IMR-90 (cell line): ENCODE measurements around the gene FAM168A. TPM values are rescaled to one million over a fixed set of nuclear protein-coding genes. Genes with fewer than 3 reads are reported as not detected.

Source experiments
- ATAC-seq: fragments of 200-7000 bp; cut with Tn5 transposase; 2 replicates; pipeline ENCODE4 v1.9.1; 2020; ENCODE audit warnings: low read depth, mild to moderate bottlenecking, moderate library complexity
- BruUV-seq: library from RNA; stranded (reverse); fragments of 400-500 nt; replicated peaks from 2 replicates; lab custom pipeline; 2021; lab: Mats Ljungman, UMichigan
- CTCF ChIA-PET: fragments of 300-600 bp; formaldehyde crosslinking; extraction: SDS; loops from one replicate; lab custom pipeline; 2021; ENCODE audit warnings: antibody characterized with exemption; lab: Yijun Ruan, JAX
- POLR2A ChIA-PET: fragments of 300-600 bp; sonication (Branson Sonifier 250); formaldehyde crosslinking; loops from one replicate; lab custom pipeline; 2022; ENCODE audit warnings: antibody characterized with exemption; ENCODE audit not compliant: unreplicated experiment; lab: Charles Lee
- DNase-seq: peaks from one replicate; pipeline ENCODE4 v3.0.0; 2013
- H2AFZ ChIP-seq: replicated peaks from 2 replicates; pipeline ENCODE3; 2013; ENCODE audit warnings: low read length, mild to moderate bottlenecking; ENCODE audit not compliant: poor library complexity
- H2AK5ac ChIP-seq: 2 replicates; pipeline ENCODE4 v1.6.1; 2013; ENCODE audit warnings: low read depth, low read length, inconsistent platforms
- H2AK9ac ChIP-seq: replicated peaks from 2 replicates; pipeline ENCODE3; 2013; ENCODE audit warnings: mild to moderate bottlenecking, low read depth, low read length, moderate library complexity; ENCODE audit not compliant: poor library complexity
- H2BK120ac ChIP-seq: 2 replicates; pipeline ENCODE4 v1.6.1; 2013; ENCODE audit warnings: low read depth, low read length, inconsistent platforms
- H2BK15ac ChIP-seq: 3 replicates; pipeline ENCODE4 v1.6.1; 2013; ENCODE audit warnings: low read depth, low read length, inconsistent platforms
- H2BK20ac ChIP-seq: 2 replicates; pipeline ENCODE4 v1.6.1; 2013; ENCODE audit warnings: low read depth, mild to moderate bottlenecking, inconsistent platforms, low read length, moderate library complexity
- H2BK5ac ChIP-seq: 2 replicates; pipeline ENCODE4 v1.6.1; 2013; ENCODE audit warnings: mild to moderate bottlenecking, low read depth, low read length, inconsistent platforms; ENCODE audit not compliant: poor library complexity, severe bottlenecking
- H3K14ac ChIP-seq: replicated peaks from 2 replicates; pipeline ENCODE4 v1.6.1; 2013; ENCODE audit warnings: low read depth, low read length, inconsistent platforms
- H3K18ac ChIP-seq: 2 replicates; pipeline ENCODE4 v1.6.1; 2013; ENCODE audit warnings: low read depth, low read length, control low read depth
- H3K23ac ChIP-seq: 2 replicates; pipeline ENCODE4 v1.6.1; 2013; ENCODE audit warnings: low read depth, low read length, inconsistent platforms
- H3K27ac ChIP-seq: 2 replicates; pipeline ENCODE4 v1.5.1; 2013; ENCODE audit warnings: mild to moderate bottlenecking, control low read depth, low read length; ENCODE audit not compliant: insufficient read depth
- H3K27me3 ChIP-seq: 2 replicates; pipeline ENCODE4 v1.6.1; 2013; ENCODE audit warnings: low read length; ENCODE audit not compliant: control insufficient read depth, insufficient read depth
- H3K36me3 ChIP-seq: 2 replicates; pipeline ENCODE4 v1.6.1; 2013; ENCODE audit warnings: low read length, mixed read lengths; ENCODE audit not compliant: control insufficient read depth, insufficient read depth
- H3K4ac ChIP-seq: 2 replicates; pipeline ENCODE4 v1.6.1; 2013; ENCODE audit warnings: low read depth, low read length, inconsistent platforms
- H3K4me1 ChIP-seq: 2 replicates; pipeline ENCODE4 v1.6.1; 2013; ENCODE audit warnings: low read length, mixed read lengths; ENCODE audit not compliant: control insufficient read depth, insufficient read depth
- H3K4me2 ChIP-seq: 2 replicates; pipeline ENCODE4 v1.6.1; 2013; ENCODE audit warnings: low read depth, mild to moderate bottlenecking, control low read depth, low read length, moderate library complexity
- H3K4me3 ChIP-seq: 2 replicates; pipeline ENCODE4 v1.5.1; 2013; ENCODE audit warnings: low read depth, mild to moderate bottlenecking, control low read depth, low read length, moderate library complexity; ENCODE audit not compliant: insufficient read depth
- H3K56ac ChIP-seq: 2 replicates; pipeline ENCODE4 v1.6.1; 2013; ENCODE audit warnings: low read length, inconsistent platforms; ENCODE audit not compliant: insufficient read depth; ENCODE audit errors: extremely low read depth
- H3K79me1 ChIP-seq, 2 experiments: 2 replicates each; pipeline ENCODE4 v1.6.1; 2013; ENCODE audit warnings: low read length in 2 of 2, inconsistent platforms in 1 of 2, low read depth in 1 of 2
- H3K9ac ChIP-seq: 2 replicates; pipeline ENCODE4 v1.6.1; 2013; ENCODE audit warnings: low read depth, low read length, control low read depth
- H3K9me1 ChIP-seq: 2 replicates; pipeline ENCODE4 v1.6.1; 2013; ENCODE audit warnings: low read length, inconsistent platforms; ENCODE audit not compliant: insufficient read depth
- H3K9me3 ChIP-seq: 2 replicates; pipeline ENCODE4 v1.6.1; 2013; ENCODE audit warnings: low read length; ENCODE audit not compliant: control insufficient read depth, insufficient read depth
- H4K20me1 ChIP-seq: 2 replicates; pipeline ENCODE4 v1.6.1; 2013; ENCODE audit warnings: low read length, inconsistent platforms; ENCODE audit not compliant: insufficient read depth
- H4K5ac ChIP-seq: 2 replicates; pipeline ENCODE4 v1.6.1; 2013; ENCODE audit warnings: mild to moderate bottlenecking, low read depth, low read length, control low read depth
- H4K8ac ChIP-seq, 2 experiments: 2 replicates each; pipeline ENCODE4 v1.6.1; 2013; ENCODE audit warnings: low read depth in 2 of 2, low read length in 2 of 2, control low read depth in 1 of 2, inconsistent platforms in 1 of 2
- H4K91ac ChIP-seq: 2 replicates; pipeline ENCODE4 v1.6.1; 2013; ENCODE audit warnings: low read depth, low read length, inconsistent platforms; ENCODE audit not compliant: insufficient read depth
- BHLHE40 ChIP-seq: fragments of 150-350 bp; IDR thresholded peaks from 2 replicates; pipeline ENCODE4 v1.6.1; 2016; ENCODE audit warnings: mild to moderate bottlenecking, low read depth, low read length
- CEBPB ChIP-seq: IDR thresholded peaks from 2 replicates; pipeline ENCODE4 v1.6.1; 2012; ENCODE audit warnings: low read depth, low read length, improper control_type of control experiment
- CHD1 ChIP-seq: IDR thresholded peaks from 2 replicates; pipeline ENCODE4 v1.6.1; 2012; ENCODE audit warnings: low read depth, low read length, improper control_type of control experiment
- CTCF ChIP-seq: conservative IDR thresholded peaks from 2 replicates; pipeline ENCODE4 v1.5.1; 2012; ENCODE audit warnings: mild to moderate bottlenecking, low read depth, low read length, improper control_type of control experiment
- ELK1 ChIP-seq: fragments of 150-350 bp; IDR thresholded peaks from 2 replicates; pipeline ENCODE4 v1.6.1; 2016; ENCODE audit warnings: low read depth, mild to moderate bottlenecking, low read length, moderate library complexity, borderline replicate concordance
- FOS ChIP-seq: fragments of 150-350 bp; IDR thresholded peaks from 2 replicates; pipeline ENCODE4 v1.6.1; 2016; ENCODE audit warnings: low read depth, low read length
- MAFK ChIP-seq: IDR thresholded peaks from 2 replicates; pipeline ENCODE4 v1.6.1; 2012; ENCODE audit warnings: low read depth, low read length, improper control_type of control experiment
- MAZ ChIP-seq: IDR thresholded peaks from 2 replicates; pipeline ENCODE4 v1.6.1; 2012; ENCODE audit warnings: low read depth, mild to moderate bottlenecking, low read length, improper control_type of control experiment, moderate library complexity, borderline replicate concordance
- MXI1 ChIP-seq: IDR thresholded peaks from 2 replicates; pipeline ENCODE4 v1.6.1; 2012; ENCODE audit warnings: low read depth, mild to moderate bottlenecking, low read length, moderate library complexity, borderline replicate concordance
- NFE2L2 ChIP-seq: fragments of 150-350 bp; IDR thresholded peaks from 2 replicates; pipeline ENCODE4 v1.6.1; 2016; ENCODE audit warnings: low read depth, mild to moderate bottlenecking, low read length
- POLR2A ChIP-seq: IDR thresholded peaks from 2 replicates; pipeline ENCODE4 v1.6.1; 2012; ENCODE audit warnings: mild to moderate bottlenecking, low read depth, low read length
- RAD21 ChIP-seq: IDR thresholded peaks from 2 replicates; pipeline ENCODE4 v1.6.1; 2012; ENCODE audit warnings: low read length, improper control_type of control experiment
- RCOR1 ChIP-seq: IDR thresholded peaks from 2 replicates; pipeline ENCODE4 v1.6.1; 2012; ENCODE audit warnings: mild to moderate bottlenecking, low read length, improper control_type of control experiment; ENCODE audit not compliant: insufficient replicate concordance
- RFX5 ChIP-seq: IDR thresholded peaks from 2 replicates; pipeline ENCODE4 v1.8.0; 2012; ENCODE audit warnings: low read depth, mild to moderate bottlenecking, low read length, moderate library complexity
- SMC3 ChIP-seq: fragments of 150-350 bp; IDR thresholded peaks from 2 replicates; pipeline ENCODE4 v1.6.1; 2016; ENCODE audit warnings: low read depth, mild to moderate bottlenecking, antibody characterized with exemption, low read length, moderate library complexity
- USF2 ChIP-seq: fragments of 150-350 bp; IDR thresholded peaks from 2 replicates; pipeline ENCODE4 v1.6.1; 2017; ENCODE audit warnings: mild to moderate bottlenecking, antibody characterized with exemption, low read length, low read depth
- WGBS, 2 experiments: methylation state at CpG; one replicate each; pipeline versions ENCODE4 v1.1.5 to v1.1.7; 2013; ENCODE audit warnings: missing lambda C conversion rate in 2 of 2; ENCODE audit not compliant: insufficient read length in 1 of 2; ENCODE audit errors: extremely low coverage in 2 of 2; 5-methylcytosine and 5-hydroxymethylcytosine counted together
- dilution Hi-C: fragments of 300-500 bp; cut with HindIII; formaldehyde crosslinking; loops from one replicate; pipeline ENCODE4 v1.14.3; 2018; ENCODE audit warnings: low sequenced_read_pairs; ENCODE audit not compliant: unreplicated experiment
- in situ Hi-C: fragments of 300-500 bp; cut with MboI; formaldehyde crosslinking; loops from 3 replicates; pipeline ENCODE4 v1.14.3; 2019; ENCODE audit warnings: low sequenced_read_pairs, inconsistent platforms, mixed read lengths
- intact Hi-C: fragments of 100-400 bp; cut with micrococcal nuclease; formaldehyde crosslinking; loops from 2 replicates; pipeline ENCODE4 v1.10.0; 2022
- polyA plus RNA-seq, 3 experiments: library from polyadenylated mRNA; depleted of rRNA; stranded (reverse); fragments of >200 nt; gene quantifications; 2 replicates each; pipeline ENCODE4 v1.2.3, GENCODE V29; 2012; ENCODE audit warnings: low replicate concordance in 1 of 3
- total RNA-seq: library from RNA; depleted of rRNA; stranded (reverse); fragments of >200 nt; gene quantifications from 2 replicates; pipeline ENCODE4 v1.2.3, GENCODE V29; 2012

FAM168A gene
- total and polyA plus RNA-seq, 2 of the 4 experiments (the other 2 are of a cell fraction), result 13.1 to 22.8 TPM

GRCh38 chr11:73452726-73453125 is 145.2 kb downstream of the FAM168A start:
- Histone ChIP-seq H3K4ac (no peak overlapping the region), H3K4me2 (no peak overlapping the region), H4K20me1 (no peaks in the 10 kb centered on the region), H3K4me1 (no peaks in the 10 kb centered on the region), H3K79me1 (peaks cover 4% of the 10 kb centered on the region in 2 experiments; a peak in 2 of 4 replicates), H2BK120ac (no peak overlapping the region), H2BK20ac (no peak overlapping the region), H3K14ac (no peak overlapping the region), H3K9me3 (no peaks in the 10 kb centered on the region), H3K56ac (no peak overlapping the region), H3K4me3 (no peak overlapping the region), H2BK15ac (no peak overlapping the region), H2AFZ (no peak overlapping the region), H3K9ac (no peak overlapping the region), H2AK5ac (no peak overlapping the region), H3K9me1 (peaks cover 5% of the 10 kb centered on the region; the same call in 1 of the 2 replicates), H3K36me3 (no peaks in the 10 kb centered on the region), H2BK5ac (no peak overlapping the region), H3K27me3 (no peaks in the 10 kb centered on the region), H2AK9ac (no peak overlapping the region), H3K18ac (no peak overlapping the region), H3K27ac (no peak overlapping the region), H4K91ac (no peak overlapping the region), H4K5ac (no peak overlapping the region), H4K8ac (no peak overlapping the region), H3K23ac (no peak overlapping the region)
- POLR2A ChIA-PET, result no interaction called here
- no peak for DNase-seq
- intact Hi-C loops (no loop called here), in situ Hi-C loops (no loop called here), dilution Hi-C loops (no loop called here)
- TF ChIP-seq POLR2A, result no peak
- TF ChIP-seq MXI1, result no peak
- TF ChIP-seq RCOR1, result no peak
- no peak for TF ChIP-seq MAFK
- no peak for TF ChIP-seq CTCF
- no peak for TF ChIP-seq BHLHE40
- no peak for TF ChIP-seq ELK1
- no peak for TF ChIP-seq NFE2L2
- no peak for TF ChIP-seq RAD21
- TF ChIP-seq SMC3, result no peak
- TF ChIP-seq CHD1, result no peak
- TF ChIP-seq CEBPB, result no peak
- no peak for TF ChIP-seq USF2
- TF ChIP-seq RFX5, result no peak
- TF ChIP-seq FOS, result no peak
- TF ChIP-seq MAZ, result no peak
- no CpG with 5 or more reads among the region's 2 CpGs for WGBS, 2 experiments
- ATAC-seq, result no peak
- CTCF ChIA-PET, result interaction anchor here (0.7 to 1.1 kb wide), 2 partner anchors 11 to 16 kb away, joined by 4 read pairs; no protein-coding TSS in a partner anchor
- no TSS peak for BruUV-seq
